ENCODE data around the gene ARHGAP26.

- TF ChIP-seq, protein P1, sequence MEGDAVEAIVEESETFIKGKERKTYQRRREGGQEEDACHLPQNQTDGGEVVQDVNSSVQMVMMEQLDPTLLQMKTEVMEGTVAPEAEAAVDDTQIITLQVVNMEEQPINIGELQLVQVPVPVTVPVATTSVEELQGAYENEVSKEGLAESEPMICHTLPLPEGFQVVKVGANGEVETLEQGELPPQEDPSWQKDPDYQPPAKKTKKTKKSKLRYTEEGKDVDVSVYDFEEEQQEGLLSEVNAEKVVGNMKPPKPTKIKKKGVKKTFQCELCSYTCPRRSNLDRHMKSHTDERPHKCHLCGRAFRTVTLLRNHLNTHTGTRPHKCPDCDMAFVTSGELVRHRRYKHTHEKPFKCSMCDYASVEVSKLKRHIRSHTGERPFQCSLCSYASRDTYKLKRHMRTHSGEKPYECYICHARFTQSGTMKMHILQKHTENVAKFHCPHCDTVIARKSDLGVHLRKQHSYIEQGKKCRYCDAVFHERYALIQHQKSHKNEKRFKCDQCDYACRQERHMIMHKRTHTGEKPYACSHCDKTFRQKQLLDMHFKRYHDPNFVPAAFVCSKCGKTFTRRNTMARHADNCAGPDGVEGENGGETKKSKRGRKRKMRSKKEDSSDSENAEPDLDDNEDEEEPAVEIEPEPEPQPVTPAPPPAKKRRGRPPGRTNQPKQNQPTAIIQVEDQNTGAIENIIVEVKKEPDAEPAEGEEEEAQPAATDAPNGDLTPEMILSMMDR (IDR thresholded peaks at IDR 0.05 in 8 of 11, conservative IDR thresholded peaks at IDR 0.05 in 3 of 11), result no peak
- TF ChIP-seq POLR2A (IDR thresholded peaks at IDR 0.05) (no peak), POLR2AphosphoS5 (IDR thresholded peaks at IDR 0.05) (no peak)
Observed at GRCh38 chr5:143204474-143205246, 434.5 kb downstream of the ARHGAP26 start.
